Esophagus squamous epithelium (tissue), 4 donors: ENCODE results near the gene EMX2.

Experiments
- CTCF ChIP-seq, 6 experiments: fragments of 450-650 bp in 4 of 6; fragments of 200-600 bp in 2 of 6; sonication (generic) in 2 of 6; IDR thresholded peaks; one replicate each; pipeline ENCODE4 v1.5.1; 2016 to 2019; ENCODE audit warnings: antibody characterized with exemption in 6 of 6, mild to moderate bottlenecking in 4 of 6, moderate library complexity in 4 of 6
- POLR2A ChIP-seq, 4 donors: fragments of 450-650 bp; IDR thresholded peaks; one replicate each; pipeline ENCODE4 v1.6.1; 2017; ENCODE audit warnings: antibody characterized with exemption in 4 of 4, mild to moderate bottlenecking in 4 of 4, moderate library complexity in 3 of 4

DNA sequence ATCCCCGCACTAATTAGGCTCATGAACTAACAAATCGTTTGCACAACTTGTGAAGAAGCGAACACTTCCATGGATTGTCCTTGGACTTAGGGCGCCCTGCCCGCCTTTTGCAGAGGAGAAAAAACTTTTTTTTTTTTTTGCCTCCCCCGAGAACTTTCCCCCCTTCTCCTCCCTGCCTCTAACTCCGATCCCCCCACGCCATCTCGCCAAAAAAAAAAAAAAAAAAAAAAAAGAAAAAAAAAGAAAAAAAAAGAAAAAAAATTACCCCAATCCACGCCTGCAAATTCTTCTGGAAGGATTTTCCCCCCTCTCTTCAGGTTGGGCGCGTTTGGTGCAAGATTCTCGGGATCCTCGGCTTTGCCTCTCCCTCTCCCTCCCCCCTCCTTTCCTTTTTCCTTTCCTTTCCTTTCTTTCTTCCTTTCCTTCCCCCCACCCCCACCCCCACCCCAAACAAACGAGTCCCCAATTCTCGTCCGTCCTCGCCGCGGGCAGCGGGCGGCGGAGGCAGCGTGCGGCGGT lies at the start of gene EMX2:
- TF ChIP-seq CTCF (IDR thresholded peaks at IDR 0.05) (no peak), POLR2A (IDR thresholded peaks at IDR 0.05) (no peak)
